IgD-negative memory B cell (primary cell): ENCODE results near the gene ICAM3. TPM values are rescaled to one million over a fixed set of nuclear protein-coding genes. Genes with fewer than 3 reads are reported as not detected.

ENCODE experiments used
- H3K27ac Mint-ChIP-seq, 3 donors: one replicate each; pipeline ENCODE4 v1.8.0; 2020 to 2022; ENCODE audit warnings: mild to moderate bottlenecking in 3 of 3, mixed read lengths in 3 of 3, moderate library complexity in 1 of 3
- H3K27me3 Mint-ChIP-seq: one replicate; pipeline ENCODE4 v1.8.0; 2021; ENCODE audit warnings: mixed read lengths
- H3K36me3 Mint-ChIP-seq: one replicate; pipeline ENCODE4 v1.8.0; 2020; ENCODE audit warnings: mild to moderate bottlenecking, mixed read lengths
- H3K4me1 Mint-ChIP-seq, 3 donors: one replicate each; pipeline ENCODE4 v1.8.0; 2020 to 2022; ENCODE audit warnings: mixed read lengths in 3 of 3, mild to moderate bottlenecking in 1 of 3
- H3K4me3 Mint-ChIP-seq, 4 donors: one replicate each; pipeline ENCODE4 v1.8.0; 2020 to 2022; ENCODE audit warnings: mild to moderate bottlenecking in 4 of 4, mixed read lengths in 4 of 4, moderate library complexity in 3 of 4
- H3K9me3 Mint-ChIP-seq, 3 donors: one replicate each; pipeline ENCODE4 v1.8.0; 2020 to 2021; ENCODE audit warnings: mixed read lengths in 3 of 3, mild to moderate bottlenecking in 1 of 3
- polyA plus RNA-seq: library from polyadenylated mRNA; unstranded; fragments of 300-500 nt; fragmentation: Illumina TruSeq; gene quantifications from one replicate; pipeline ENCODE4 v1.2.3, GENCODE V29; 2021

Gene ICAM3
- polyA plus RNA-seq, 1 donor from 2014 or later, result 230 TPM

DNA sequence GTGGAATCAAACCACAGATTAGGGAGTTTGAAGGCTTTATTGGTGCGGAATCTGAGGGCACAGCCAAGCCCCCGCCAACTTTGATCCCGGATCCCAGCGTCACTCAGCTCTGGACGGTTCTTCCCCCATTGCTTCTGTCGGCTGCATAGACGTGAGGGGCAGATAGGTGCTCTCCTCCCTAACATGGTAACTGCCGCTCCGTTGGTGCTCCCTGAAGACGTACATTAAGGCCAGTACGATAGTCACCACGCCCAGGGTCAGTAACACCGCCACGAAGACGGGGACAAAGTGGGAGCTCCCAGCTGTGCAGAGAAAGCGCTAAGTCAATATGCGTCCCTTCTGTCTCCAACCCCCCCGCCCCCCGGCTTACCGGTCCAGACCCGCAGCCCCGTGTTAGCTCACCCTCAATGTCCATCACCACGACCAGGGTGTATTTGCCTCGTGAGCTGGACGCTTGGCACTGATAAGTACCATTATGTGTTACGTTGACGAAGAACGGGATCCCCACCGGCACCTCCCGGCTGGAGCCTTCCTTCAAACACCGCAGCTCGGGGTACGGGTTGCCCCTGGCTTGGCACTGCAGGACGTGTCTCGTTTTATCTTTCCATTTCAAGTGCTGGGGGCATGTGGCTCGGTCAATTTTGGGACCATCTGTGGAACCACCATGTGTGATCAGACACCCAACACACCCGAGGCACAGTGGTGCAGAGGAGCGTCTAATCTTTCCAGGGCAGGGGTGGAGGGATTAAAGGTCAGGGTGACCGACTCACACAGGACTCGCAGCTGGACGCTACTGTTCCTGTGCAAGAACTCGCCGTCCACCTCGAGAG is 5.5 kb downstream of the ICAM3 start:
- Mint-ChIP-seq H3K36me3 (no peaks in the 10 kb centered on the region), H3K4me3 (peak overlapping the region; percentile 94 to 99 (median 98)), H3K4me1 (peaks cover 17 to 22% (median 17%) of the 10 kb centered on the region in 3 donors), H3K27ac (peak overlapping the region; percentile 94 to 100 (median 97)), H3K9me3 (no peaks in the 10 kb centered on the region), H3K27me3 (no peaks in the 10 kb centered on the region)

DNA sequence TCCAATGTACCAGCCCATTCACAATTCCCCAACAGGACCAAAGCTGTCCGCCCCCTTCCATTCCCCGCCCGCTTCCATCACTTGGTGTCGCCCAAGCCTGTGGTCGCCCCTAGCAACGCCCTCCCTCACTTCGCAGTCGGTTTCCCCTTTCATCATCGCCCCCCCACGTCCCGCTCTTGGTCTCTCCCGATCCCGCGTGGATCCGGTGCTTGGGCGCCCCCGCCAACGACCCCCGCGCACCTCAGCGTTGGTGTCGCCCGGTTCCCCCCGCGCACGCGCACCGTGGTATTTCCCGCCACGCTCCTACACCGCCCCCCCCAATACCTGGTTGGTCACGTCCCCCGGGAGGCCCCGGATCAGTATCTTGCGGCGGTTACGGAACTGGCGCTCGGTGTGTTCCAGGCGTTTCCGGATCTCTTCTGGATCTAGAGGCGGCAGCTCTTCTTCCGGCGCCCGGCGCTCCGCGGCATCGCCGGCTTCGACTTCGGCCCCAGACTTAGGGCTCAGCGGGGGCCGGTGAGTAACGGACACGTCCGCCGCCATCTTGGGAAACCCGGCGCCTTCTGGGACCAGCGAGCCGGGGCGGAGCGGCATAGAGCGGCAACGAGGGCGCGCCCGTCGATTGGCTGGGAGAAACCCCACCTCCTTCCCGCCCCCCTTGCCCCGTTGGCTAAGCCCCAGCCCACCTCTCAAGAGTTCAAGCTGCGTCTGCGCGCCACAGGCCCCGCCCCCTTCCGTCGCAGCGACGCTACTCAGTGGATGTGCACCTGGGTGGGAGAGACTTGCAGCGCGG is 6.3 kb downstream of the ICAM3 start, which contains the start of gene RAVER1:
Gene RAVER1 (minus strand): TSS at position 565 of the 793 bp plus-strand sequence. CDS start 22 bp downstream, at position 543.
- Mint-ChIP-seq H3K36me3 (no peaks in the 10 kb centered on the region), H3K9me3 (no peaks in the 10 kb centered on the region), H3K4me1 (peaks cover 10 to 15% (median 14%) of the 10 kb centered on the region in 3 donors), H3K27ac (peak within 1 kb of the TSS; percentile 94 to 100 (median 97)), H3K4me3 (peak within 1 kb of the TSS; percentile 94 to 99 (median 98)), H3K27me3 (no peaks in the 10 kb centered on the region)

DNA sequence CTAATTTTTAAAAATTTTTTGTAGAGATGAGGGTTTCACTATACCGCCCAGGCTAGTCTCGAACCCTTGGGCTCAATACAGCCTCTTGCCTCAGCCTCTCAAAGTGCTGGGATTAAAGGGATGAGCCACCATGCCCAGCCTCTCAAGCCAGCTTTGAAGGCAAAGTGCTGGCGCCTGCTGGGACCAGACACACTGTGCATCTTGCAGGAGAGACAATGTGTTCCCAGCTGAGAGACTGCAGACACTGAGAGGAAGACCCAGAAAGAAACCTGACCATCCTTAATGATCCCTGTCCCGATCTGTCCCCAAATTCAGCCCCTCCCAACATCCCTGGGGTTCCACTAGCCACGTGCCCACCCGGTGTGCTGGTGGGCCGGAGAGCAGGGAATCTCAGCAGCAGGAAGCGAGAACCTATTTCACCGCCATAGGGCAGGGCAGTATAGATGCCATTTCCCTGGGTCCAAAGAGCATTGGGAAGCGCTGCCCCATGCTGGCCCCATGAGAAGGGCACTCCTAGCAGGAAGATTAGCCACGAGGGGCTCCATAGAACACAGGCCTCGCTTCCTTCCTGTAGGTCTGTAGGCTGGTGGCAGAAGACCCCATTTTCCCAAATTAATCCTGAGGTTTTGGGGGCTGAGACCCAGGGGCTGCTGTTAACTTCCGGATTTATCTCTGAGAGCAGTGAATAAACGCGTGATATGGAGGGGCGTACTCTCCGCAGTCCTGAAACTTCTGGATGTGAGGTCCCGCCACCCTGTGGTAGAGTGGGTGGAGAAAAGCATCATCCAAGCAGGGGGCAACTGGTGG is 7.1 kb downstream of the ICAM3 start:
- Mint-ChIP-seq H3K9me3 (no peaks in the 10 kb centered on the region), H3K36me3 (no peaks in the 10 kb centered on the region), H3K27me3 (no peaks in the 10 kb centered on the region), H3K4me1 (peaks cover 10 to 15% (median 13%) of the 10 kb centered on the region in 3 donors), H3K27ac (peak overlapping the region; percentile 94 to 100 (median 97)), H3K4me3 (peak overlapping the region; percentile 94 to 99 (median 98))

DNA sequence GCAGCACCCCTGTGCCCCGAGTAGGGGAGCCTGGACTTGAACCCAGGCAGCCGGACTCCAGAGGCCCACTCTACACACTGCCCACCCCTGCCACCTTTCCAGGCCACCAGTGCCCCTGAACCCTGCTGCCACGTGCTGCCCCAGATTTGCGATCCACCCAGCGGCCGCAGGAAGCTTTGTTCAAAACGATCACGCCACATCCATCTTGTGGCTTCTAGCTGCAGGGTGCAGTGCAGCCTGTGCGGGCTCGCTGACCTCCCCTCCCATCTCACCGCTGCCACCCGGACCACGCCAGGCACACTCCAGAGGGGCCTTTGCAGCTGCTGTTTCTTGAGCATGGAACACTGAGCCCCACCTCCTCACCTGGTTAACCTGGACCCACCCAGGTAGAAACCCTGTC is 9.9 kb downstream of the ICAM3 start:
- peak overlapping the region in 1 of 3 donors; percentile 48 for H3K27ac Mint-ChIP-seq
- H3K4me1 Mint-ChIP-seq, result peaks cover 10 to 15% (median 13%) of the 10 kb centered on the region in 3 donors
- peak overlapping the region in 1 of 4 donors; percentile 45 for H3K4me3 Mint-ChIP-seq
- H3K9me3 Mint-ChIP-seq, result no peaks in the 10 kb centered on the region
- no peaks in the 10 kb centered on the region for H3K36me3 Mint-ChIP-seq
- no peaks in the 10 kb centered on the region for H3K27me3 Mint-ChIP-seq

DNA sequence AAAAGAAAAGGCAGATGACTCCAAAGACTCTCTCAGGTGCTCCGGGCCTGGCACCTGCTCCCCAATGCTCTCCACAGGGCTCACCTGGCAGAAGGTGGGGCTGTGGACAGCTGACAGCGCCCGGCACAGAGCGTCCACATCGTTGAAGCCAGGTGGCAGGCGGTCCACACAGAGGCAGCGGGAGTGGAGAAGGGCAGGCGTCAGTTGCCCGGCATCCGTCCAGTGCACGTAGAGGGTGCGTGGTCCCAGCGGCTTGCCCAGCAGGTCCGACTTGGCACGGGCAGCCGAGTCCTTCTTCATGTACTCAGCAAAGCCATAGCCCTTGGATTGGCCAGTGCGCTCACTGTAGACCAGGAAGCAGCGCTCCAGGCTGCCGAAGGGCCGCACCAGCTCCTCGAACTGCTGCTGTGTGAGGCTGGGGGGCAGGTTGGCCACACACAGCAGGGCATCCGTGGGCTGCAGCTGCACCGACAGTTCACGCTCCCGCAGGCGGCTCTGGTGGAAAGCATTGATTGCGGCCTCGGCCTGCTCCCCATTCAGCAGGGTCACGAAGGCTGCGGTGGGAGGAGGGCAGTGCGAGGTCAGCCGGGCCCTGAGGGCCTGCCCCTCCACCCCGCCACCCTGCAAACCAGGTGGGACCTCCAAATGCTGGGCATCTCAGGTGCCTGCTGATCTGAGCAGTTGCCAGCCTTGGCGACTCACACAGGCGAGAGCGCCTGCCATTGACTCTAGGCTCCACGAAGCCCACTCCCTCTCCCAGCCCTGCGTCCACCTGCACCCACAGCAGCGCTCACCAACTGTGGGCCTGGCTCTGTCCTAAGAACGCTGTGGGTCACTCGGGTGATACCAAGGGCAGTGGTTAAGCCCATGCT is 10.6 kb downstream of the ICAM3 start:
- Mint-ChIP-seq H3K4me3 (peak overlapping the region in 1 of 4 donors; percentile 43), H3K36me3 (no peaks in the 10 kb centered on the region), H3K27me3 (no peaks in the 10 kb centered on the region), H3K4me1 (peaks cover 10 to 15% (median 11%) of the 10 kb centered on the region in 3 donors), H3K27ac (no peak overlapping the region), H3K9me3 (no peaks in the 10 kb centered on the region)

DNA sequence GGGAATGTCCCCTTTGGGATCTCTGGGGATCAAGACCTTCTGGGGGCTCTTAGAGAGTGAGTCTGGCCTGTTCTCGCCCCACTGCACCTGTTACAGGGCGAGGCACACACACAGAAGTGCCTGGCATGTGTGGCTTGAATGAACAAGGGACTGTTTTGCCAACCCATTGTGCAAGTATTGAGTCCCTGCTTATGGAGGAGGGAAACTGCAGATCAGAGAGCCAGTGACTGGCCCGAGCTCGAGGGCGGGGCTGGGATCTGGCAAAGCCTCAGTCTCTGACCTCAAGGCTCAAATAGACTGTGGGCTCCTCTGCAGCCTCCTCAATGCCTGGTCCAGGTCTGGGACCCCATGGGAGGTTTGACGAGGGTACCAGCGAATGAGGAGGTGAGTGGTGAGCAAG is 11.6 kb downstream of the ICAM3 start:
- Mint-ChIP-seq H3K27ac (no peak overlapping the region), H3K27me3 (no peaks in the 10 kb centered on the region), H3K36me3 (no peaks in the 10 kb centered on the region), H3K9me3 (no peaks in the 10 kb centered on the region), H3K4me1 (peaks cover 3 to 7% (median 5%) of the 10 kb centered on the region in 3 donors), H3K4me3 (peak overlapping the region in 1 of 4 donors; percentile 43)

DNA sequence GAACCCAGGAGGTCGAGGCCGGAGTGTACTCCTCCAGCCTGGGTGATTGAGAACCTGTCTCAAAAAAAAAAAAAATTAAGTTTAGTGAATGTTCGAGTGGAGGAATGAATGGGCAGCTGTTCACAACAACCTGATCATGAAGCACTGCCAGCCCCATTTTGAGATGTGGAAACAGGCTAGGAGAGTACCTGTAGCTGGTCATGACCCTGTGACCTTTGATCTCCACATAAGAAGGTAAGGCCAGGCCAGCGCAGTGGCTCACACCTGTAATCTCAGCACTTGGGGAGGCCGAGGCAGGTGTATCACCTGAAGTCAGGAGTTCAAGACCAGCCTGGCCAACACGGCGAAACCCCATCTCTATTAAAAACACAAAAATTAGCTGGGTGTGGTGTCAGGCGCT is 13.7 kb downstream of the ICAM3 start:
- H3K9me3 Mint-ChIP-seq, result no peaks in the 10 kb centered on the region
- H3K4me1 Mint-ChIP-seq, result no peaks in the 10 kb centered on the region
- H3K4me3 Mint-ChIP-seq, result no peak overlapping the region
- no peaks in the 10 kb centered on the region for H3K36me3 Mint-ChIP-seq
- no peaks in the 10 kb centered on the region for H3K27me3 Mint-ChIP-seq
- H3K27ac Mint-ChIP-seq, result no peak overlapping the region

DNA sequence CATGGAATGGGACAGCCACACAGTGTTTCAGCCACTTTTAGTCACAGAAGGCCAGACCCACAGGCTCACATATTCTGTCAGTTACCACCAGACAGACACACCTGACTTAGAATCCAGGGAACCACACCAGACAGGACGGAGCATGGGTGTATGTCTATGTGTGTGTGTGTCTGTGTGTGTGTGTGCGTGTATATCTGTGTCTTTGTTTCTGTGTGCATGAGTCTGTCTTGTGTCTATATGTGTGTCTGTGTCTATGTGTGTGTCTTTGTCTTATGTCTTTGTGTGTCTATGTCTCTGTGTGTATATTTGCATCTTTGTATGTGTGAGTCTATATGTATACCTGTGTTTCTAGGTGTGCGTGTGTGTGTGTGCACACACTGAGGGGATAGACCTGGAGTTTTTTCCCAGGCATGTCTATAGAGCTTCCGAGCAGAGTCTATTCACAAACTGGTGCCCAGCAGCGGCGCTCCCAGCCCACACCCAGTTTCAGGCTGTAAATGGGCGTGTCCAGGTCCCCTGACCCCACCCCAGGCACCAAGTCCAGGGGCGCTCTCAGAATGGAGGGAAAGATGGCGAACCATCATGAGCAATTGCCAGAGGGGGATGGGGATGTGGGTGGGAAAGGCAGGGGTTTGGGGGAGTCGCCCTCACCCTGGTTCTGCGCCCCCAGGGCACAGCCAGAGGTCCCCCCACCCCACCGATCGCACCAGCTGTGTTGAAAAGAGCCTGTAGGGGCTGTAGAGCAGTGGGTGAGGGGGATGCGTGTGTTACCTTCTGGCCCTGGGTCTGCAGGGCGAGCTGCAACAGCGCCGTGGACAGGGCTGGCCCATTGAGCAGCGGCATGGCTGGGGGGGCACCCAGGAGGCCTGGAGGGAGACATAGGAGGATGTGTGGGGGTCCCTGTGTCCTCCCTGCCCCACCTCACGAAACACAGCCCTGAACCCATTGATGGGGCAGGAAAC is 17.3 kb downstream of the ICAM3 start:
- H3K27ac Mint-ChIP-seq, result no peak overlapping the region
- no peaks in the 10 kb centered on the region for H3K36me3 Mint-ChIP-seq
- no peaks in the 10 kb centered on the region for H3K9me3 Mint-ChIP-seq
- no peaks in the 10 kb centered on the region for H3K4me1 Mint-ChIP-seq
- no peak overlapping the region for H3K4me3 Mint-ChIP-seq
- no peaks in the 10 kb centered on the region for H3K27me3 Mint-ChIP-seq

DNA sequence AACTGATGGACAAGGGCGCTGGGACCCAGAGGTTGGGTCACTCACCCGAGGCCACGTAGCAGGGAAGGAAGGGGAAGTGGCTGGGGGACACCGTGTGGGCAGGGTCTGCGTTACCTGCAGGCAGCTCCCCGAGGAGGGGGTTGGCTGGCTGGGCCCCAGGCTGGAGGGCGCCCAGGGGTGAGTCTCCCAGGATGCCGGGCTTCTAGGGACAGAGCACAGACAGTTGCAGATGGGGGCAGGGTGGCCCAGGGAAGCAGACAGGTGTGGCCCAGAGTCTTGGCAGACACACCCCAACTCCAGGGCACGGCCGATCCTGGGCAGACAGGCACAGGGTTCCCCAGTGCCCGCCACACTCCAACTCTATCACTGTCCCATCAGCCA is 18.0 kb downstream of the ICAM3 start:
- H3K27me3 Mint-ChIP-seq, result no peaks in the 10 kb centered on the region
- no peaks in the 10 kb centered on the region for H3K9me3 Mint-ChIP-seq
- H3K27ac Mint-ChIP-seq, result no peak overlapping the region
- no peaks in the 10 kb centered on the region for H3K36me3 Mint-ChIP-seq
- no peaks in the 10 kb centered on the region for H3K4me1 Mint-ChIP-seq
- no peak overlapping the region for H3K4me3 Mint-ChIP-seq

DNA sequence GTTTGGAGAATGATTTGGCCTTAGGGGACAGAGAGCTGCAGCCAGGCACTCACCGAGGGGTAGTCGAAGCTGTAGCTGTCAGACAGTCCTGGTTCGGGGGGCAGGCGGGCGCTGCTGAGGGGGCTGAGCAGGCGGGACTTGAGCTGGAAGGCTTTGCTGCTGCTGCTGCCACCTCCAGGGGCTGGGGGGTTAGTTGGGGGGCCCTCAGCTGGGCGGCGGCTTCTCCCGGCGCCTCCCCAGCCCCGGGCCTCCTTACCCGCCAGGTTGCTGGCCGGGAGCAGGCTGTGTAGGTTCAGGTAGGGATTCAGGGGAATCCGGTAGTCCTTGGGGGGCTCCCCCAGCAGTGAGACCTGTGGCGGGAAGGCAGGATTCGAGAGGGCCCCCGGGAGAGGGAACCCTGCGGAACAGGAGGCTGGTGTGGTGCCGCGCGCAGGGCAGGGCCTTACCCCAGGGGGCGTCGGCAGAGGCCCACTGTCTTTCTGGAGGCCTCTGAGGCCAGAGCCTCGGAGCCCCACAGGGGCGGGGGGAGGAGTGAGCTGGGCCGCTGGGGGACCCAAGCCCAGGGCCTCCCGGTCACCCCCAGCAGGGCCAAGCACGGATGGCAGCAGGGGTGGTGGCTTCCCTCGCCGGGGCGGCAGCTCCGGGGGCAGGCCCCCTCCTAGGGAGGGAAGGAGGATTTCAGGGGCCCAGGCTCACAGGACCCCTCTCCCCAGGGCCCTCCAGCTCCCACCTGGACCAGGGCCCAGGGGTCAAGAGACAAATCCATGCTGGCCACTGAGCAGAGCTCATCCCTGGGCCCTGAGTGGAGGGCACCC is 18.6 kb downstream of the ICAM3 start:
- H3K9me3 Mint-ChIP-seq, result no peaks in the 10 kb centered on the region
- no peak overlapping the region for H3K4me3 Mint-ChIP-seq
- H3K27me3 Mint-ChIP-seq, result no peaks in the 10 kb centered on the region
- peak overlapping the region in 1 of 3 donors; percentile 19 for H3K27ac Mint-ChIP-seq
- no peaks in the 10 kb centered on the region for H3K36me3 Mint-ChIP-seq
- peaks cover 3 to 6% (median 3%) of the 10 kb centered on the region in 3 donors for H3K4me1 Mint-ChIP-seq

DNA sequence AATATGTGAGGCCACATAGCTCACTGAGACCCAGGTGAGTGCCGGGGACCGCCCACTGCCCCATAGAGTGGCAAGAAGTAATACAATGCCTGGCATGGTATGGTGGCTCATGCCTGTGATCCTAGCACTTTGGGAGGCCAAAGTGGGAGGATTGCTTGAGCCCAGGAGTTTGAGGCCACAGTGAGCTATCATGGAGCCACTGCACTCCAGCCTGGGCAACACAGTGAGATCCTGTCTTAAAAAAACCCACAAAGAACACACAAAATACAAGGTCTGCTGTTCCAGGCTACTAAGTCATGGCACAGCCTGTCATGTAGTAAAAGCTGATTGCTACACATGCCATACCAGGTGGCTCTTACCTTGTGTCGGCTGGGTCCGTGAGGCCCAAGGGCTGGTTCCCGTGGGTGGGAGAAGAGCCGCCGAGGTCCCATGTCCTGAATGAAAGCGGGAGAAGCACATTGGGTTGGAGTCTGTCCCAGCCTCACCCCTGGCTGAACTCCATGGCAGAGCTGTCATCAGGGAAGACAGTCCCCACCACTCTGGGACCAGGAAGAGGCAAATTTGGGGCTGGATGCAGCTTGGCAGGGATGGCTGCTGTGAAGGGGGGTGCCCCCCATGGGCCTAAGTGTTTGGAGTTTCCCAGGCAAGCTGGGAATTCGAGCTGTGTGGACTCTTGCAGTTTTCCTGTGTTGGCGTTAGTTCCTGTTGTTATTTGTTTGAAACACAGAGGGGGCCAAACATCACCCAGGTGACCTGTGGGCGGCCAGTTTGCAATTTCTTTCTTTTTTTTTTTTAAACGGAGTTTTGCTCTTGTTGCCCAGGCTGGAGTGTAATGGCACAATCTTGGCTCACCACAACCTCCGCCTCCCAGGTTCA is 20.4 kb downstream of the ICAM3 start:
- Mint-ChIP-seq H3K27ac (no peak overlapping the region), H3K4me1 (peaks cover 4 to 13% (median 8%) of the 10 kb centered on the region in 3 donors), H3K4me3 (no peak overlapping the region), H3K27me3 (no peaks in the 10 kb centered on the region), H3K9me3 (no peaks in the 10 kb centered on the region), H3K36me3 (no peaks in the 10 kb centered on the region)
